HUES6 (cell line): ENCODE data around the gene ZNF43.

Experiments
- H3K27ac ChIP-seq: 2 replicates; pipeline ENCODE4 v1.7.0; 2013; ENCODE audit warnings: low read depth, mild to moderate bottlenecking, low read length, inconsistent platforms
- H3K27me3 ChIP-seq: 2 replicates; pipeline ENCODE4 v1.6.1; 2013; ENCODE audit warnings: low read length; ENCODE audit not compliant: control insufficient read depth, insufficient read depth
- H3K36me3 ChIP-seq: 2 replicates; pipeline ENCODE4 v1.6.1; 2013; ENCODE audit warnings: low read length; ENCODE audit not compliant: control insufficient read depth, insufficient read depth
- H3K4me1 ChIP-seq: 2 replicates; pipeline ENCODE4 v1.6.1; 2013; ENCODE audit warnings: low read length; ENCODE audit not compliant: control insufficient read depth, insufficient read depth
- H3K4me3 ChIP-seq: 2 replicates; pipeline ENCODE4 v1.5.1; 2013; ENCODE audit warnings: low read depth, low read length
- H3K9ac ChIP-seq: one replicate; pipeline ENCODE4 v1.6.1; 2013; ENCODE audit warnings: mild to moderate bottlenecking, low read length
- H3K9me3 ChIP-seq: 2 replicates; pipeline ENCODE4 v1.6.1; 2013; ENCODE audit warnings: low read depth, low read length; ENCODE audit not compliant: control insufficient read depth, insufficient read depth

Gene ZNF43

DNA sequence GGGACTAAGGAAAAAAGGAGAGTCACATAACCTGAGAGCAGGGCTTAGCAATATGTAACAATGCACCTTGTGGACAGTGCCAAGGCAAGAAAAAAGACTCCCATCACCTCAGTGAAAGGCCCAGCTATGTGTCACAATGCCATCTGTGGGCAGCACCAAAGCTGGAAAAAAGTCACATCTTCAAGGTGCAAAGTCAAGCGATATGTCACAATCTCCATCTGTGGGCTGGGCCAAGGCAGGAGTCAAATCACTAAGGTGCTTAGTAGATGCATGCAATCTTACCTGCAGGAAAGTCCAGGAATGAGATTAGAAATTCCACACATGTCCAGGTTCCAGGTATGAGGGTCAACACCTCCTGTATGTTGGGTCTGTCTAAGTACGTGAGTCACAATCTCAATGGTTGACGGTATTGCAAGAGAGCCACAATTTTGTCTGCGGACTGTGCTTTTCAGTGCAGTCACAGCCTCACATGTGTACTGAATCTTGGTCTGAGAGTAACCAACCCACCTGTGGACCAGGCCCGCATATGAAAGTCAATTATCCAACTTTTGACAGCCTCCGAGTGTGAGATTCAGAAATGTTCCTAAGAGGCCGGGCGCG lies 14.8 kb upstream of the ZNF43 start:
- H3K4me3 ChIP-seq = peak overlapping the region; percentile 95
- peaks cover 51% of the 10 kb centered on the region for H3K36me3 ChIP-seq
- H3K27ac ChIP-seq = no peak overlapping the region
- no peaks in the 10 kb centered on the region for H3K9me3 ChIP-seq
- H3K27me3 ChIP-seq = no peaks in the 10 kb centered on the region; the same call in 1 of the 2 replicates
- H3K9ac ChIP-seq = peak overlapping the region; percentile 39
- H3K4me1 ChIP-seq = peaks cover 6% of the 10 kb centered on the region; the same call in 1 of the 2 replicates

DNA sequence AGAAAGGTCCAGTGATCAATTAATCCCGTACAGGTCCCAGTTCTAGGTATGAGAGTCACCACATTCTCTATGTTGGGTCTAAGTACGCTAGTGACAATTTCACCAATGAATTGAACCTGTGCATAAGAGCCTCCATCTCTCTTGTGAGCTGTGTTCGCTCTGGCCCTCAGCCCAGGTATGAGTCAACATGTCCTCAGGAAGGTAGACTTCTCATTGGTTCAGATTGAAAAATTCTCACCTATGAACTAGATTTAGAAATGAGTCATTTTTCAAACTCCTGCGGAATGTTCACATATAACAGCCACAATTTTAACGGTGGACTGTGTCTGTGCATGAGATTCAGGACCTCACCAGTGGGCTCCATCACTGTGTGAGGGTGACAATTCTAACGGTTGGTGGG lies 12.7 kb upstream of the ZNF43 start:
- H3K9me3 ChIP-seq = no peaks in the 10 kb centered on the region
- no peak overlapping the region for H3K27ac ChIP-seq
- peaks cover 69% of the 10 kb centered on the region for H3K36me3 ChIP-seq
- no peak overlapping the region for H3K4me3 ChIP-seq
- no peak overlapping the region for H3K9ac ChIP-seq
- H3K4me1 ChIP-seq = peaks cover 6% of the 10 kb centered on the region; the same call in 1 of the 2 replicates
- H3K27me3 ChIP-seq = no peaks in the 10 kb centered on the region

DNA sequence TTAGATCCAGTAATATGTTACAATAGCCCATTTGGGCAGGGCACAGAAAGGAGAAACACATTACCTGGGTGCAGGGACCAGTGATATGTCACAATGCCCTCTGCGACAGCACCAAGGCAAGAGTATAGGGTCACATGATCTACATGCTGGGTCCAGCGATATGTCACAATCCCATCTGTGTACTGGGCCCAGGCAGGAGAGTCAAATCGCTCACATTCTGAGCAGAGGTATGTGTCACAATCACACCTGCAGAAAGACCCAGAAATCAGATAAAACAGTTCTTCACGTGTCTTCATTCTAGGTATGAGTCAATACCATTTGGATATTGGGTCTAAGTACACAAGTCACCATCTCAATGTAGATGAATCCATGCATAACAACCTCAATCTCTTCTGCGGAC lies 7.1 kb upstream of the ZNF43 start:
- Histone ChIP-seq H3K4me1 (no peaks in the 10 kb centered on the region), H3K9me3 (no peaks in the 10 kb centered on the region), H3K4me3 (no peak overlapping the region), H3K9ac (no peak overlapping the region), H3K27ac (no peak overlapping the region), H3K36me3 (peaks cover 93% of the 10 kb centered on the region), H3K27me3 (no peaks in the 10 kb centered on the region)

DNA sequence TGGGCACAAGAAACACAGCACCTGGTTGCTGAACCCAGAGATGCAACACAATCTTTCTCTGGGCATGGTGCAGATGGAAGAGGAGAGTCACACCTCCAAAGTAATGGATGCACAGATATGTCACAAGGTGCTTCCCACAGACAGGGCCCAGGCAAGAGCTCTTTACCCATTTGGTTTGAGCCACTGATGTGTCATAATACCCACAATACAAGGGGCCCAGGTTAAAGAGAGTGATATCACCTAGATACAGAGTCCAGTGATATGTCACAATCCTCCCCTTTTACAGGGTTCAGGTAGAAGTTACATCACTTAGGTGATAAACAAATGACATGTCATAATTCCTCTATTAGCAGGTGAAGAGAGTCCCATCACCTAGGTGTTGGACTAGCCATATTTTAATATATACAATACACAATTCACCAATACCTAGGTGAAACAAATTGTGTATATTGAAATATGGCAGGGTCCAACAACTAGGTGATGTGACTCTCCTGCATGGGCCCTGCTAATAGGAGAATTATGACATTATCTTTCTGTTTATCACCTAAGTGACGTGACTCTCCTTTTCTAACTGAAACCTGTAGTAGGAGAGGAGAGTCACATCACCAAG lies 5.6 kb upstream of the ZNF43 start:
- Histone ChIP-seq H3K4me3 (no peak overlapping the region), H3K9me3 (no peaks in the 10 kb centered on the region), H3K4me1 (no peaks in the 10 kb centered on the region), H3K9ac (no peak overlapping the region), H3K27ac (no peak overlapping the region), H3K27me3 (no peaks in the 10 kb centered on the region), H3K36me3 (peaks cover 83% of the 10 kb centered on the region)

DNA sequence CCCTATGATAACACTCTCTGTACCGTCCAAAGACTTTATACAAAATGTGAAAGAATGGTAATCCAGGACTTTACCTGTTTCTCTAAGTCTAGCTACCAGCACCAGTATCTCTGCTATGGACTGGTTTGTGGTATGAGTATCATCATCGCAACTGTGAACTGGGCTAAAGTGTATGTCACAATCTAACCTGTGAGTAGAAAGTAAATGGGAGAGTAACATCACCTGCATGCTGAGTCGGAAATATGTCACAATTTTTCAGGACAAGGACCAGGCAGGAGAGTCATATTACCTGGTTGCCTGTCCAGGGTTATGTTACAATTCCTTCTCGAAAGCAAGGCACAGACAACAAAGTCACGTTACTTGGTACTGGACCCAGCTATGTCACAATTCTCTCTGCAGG lies 5.1 kb upstream of the ZNF43 start:
- Histone ChIP-seq H3K36me3 (peaks cover 78% of the 10 kb centered on the region), H3K4me3 (no peak overlapping the region), H3K27me3 (no peaks in the 10 kb centered on the region), H3K9me3 (no peaks in the 10 kb centered on the region), H3K9ac (no peak overlapping the region), H3K27ac (no peak overlapping the region), H3K4me1 (no peaks in the 10 kb centered on the region)

DNA sequence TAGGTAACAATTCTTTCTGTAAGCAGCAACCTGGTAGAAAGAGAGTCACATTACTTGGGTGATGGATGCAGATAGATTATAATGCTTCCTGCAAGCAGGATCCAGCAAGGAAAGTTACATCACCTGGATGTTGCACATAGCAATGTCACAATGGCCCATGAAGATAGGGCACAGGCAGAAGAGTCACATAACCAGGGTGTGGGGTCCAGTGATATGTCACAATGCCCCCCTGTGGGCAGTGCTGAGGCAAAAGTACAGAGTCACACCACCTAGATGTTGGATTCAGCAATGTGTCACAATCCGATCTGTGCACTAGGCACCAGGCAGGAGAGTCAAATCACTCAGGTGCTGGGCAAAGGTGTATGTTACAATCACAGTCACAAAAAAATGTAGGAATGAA lies 4.0 kb upstream of the ZNF43 start:
- Histone ChIP-seq H3K4me3 (no peak overlapping the region), H3K27ac (no peak overlapping the region), H3K27me3 (no peaks in the 10 kb centered on the region), H3K9ac (no peak overlapping the region), H3K36me3 (peaks cover 67% of the 10 kb centered on the region), H3K9me3 (no peaks in the 10 kb centered on the region), H3K4me1 (no peaks in the 10 kb centered on the region)

DNA sequence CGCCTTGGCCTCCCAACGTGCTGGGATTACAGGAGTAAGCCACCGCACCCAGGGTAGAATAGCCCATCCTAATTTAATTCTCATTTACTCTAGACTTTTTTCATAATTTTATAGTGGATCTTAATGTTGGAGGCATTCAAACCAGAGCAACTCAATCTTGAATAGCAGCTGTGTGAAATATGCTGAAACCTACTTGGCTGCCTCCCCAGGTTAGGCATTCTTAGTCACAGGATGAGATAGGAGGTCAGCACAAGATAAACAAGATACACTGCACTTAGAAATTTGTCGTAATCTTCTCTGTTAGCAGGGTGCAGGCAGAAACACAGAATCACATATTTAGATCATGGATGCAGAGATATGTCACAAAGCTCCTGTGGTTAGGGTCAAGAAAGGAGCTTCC lies 2.7 kb upstream of the ZNF43 start:
- no peak overlapping the region for H3K27ac ChIP-seq
- no peaks in the 10 kb centered on the region for H3K27me3 ChIP-seq
- H3K9ac ChIP-seq = no peak overlapping the region
- H3K4me3 ChIP-seq = no peak overlapping the region
- H3K9me3 ChIP-seq = peaks cover 4% of the 10 kb centered on the region; the same call in 1 of the 2 replicates
- peaks cover 56% of the 10 kb centered on the region for H3K36me3 ChIP-seq
- H3K4me1 ChIP-seq = no peaks in the 10 kb centered on the region

DNA sequence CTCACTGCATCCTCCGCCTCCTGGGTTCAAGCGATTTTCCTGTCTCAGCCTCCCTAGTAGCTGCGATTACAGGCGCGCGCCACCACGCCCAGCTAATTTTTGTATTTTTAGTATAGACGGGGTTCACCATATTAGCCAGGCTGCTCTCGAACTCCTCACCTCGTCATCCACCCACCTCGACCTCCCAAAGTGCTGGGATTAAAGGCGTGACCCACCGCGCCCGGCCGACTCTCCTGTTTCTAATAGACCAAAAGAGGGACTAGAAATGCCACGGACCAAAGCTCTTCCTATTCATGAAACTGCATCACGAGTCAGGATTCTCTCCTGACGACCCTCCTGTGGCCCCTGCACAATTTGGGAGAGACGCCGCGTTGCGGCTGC lies 563 bp downstream of the ZNF43 start:
- Histone ChIP-seq H3K9me3 (peaks cover 17% of the 10 kb centered on the region; the same call in 1 of the 2 replicates), H3K27ac (peak overlapping the region; percentile 91), H3K27me3 (no peaks in the 10 kb centered on the region), H3K4me3 (peak overlapping the region; percentile 81), H3K4me1 (no peaks in the 10 kb centered on the region), H3K9ac (peak overlapping the region; percentile 95), H3K36me3 (peaks cover 23% of the 10 kb centered on the region)

DNA sequence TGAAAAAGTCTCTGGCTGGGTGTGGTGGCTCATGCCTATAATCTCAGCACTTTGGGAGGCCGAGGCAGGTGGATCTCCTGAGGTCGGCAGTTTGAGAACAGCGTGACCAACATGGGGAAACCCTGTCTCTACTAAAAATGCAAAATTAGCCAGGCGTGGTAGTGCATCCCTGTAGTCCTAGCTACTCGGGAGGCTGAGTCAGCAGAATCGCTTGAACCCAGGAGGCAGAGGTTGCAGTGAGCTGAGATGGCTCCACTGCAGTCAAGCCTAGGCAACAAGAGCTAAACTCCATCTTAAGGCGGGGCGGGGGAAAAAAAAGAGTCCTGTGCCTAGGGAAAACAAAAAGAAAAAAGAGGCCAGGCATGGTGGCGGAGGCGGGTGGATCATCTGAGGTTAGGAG lies 2.2 kb downstream of the ZNF43 start:
- H3K9ac ChIP-seq = no peak overlapping the region
- peaks cover 9% of the 10 kb centered on the region for H3K36me3 ChIP-seq
- H3K4me1 ChIP-seq = no peaks in the 10 kb centered on the region
- H3K27ac ChIP-seq = no peak overlapping the region
- peaks cover 27% of the 10 kb centered on the region; the same call in 1 of the 2 replicates for H3K9me3 ChIP-seq
- no peak overlapping the region for H3K4me3 ChIP-seq
- no peaks in the 10 kb centered on the region for H3K27me3 ChIP-seq

DNA sequence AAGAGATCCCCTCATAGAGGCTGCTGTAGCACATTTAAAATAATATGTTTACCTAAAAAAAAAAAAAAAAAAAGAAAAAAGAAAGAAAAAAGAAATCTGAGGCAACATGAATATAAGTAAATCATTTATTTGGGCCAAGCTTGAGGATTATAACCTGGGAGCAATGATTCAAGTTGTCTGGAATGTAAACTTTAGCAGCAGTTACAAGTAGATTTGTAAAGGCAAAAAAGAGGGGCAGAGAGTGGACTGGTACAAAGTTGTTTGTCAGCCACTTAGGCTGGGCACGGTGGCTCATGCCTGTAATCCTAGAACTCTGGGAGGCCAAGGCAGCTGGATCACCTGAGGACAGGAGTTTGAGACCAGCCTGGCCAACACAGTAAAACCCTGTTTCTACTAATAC lies 11.3 kb downstream of the ZNF43 start:
- Histone ChIP-seq H3K36me3 (peaks cover 39% of the 10 kb centered on the region), H3K4me3 (no peak overlapping the region), H3K27ac (no peak overlapping the region), H3K4me1 (no peaks in the 10 kb centered on the region), H3K9me3 (peaks cover 52% of the 10 kb centered on the region; the same call in 1 of the 2 replicates), H3K27me3 (no peaks in the 10 kb centered on the region), H3K9ac (no peak overlapping the region)

DNA sequence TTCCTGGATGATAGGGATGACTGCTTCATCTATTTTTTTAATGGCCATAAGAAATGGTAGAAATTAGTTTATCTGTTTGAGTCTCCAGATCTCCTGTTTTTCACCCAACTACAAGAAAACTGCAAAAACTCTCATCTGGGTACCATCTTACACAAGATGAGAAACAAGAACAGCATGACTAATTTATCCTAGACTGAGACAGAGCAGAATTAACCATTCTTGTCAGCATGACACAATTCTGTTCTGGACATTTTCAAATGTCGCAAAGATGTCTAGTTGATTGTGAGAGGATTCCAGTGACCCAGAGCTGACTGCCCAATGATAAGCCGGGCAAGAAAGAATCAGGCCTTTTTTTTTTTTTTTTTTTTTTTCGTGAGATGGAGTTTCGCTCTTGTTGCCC lies 12.8 kb downstream of the ZNF43 start:
- Histone ChIP-seq H3K9ac (no peak overlapping the region), H3K9me3 (peaks cover 58% of the 10 kb centered on the region; the same call in 1 of the 2 replicates), H3K27me3 (no peaks in the 10 kb centered on the region), H3K4me1 (no peaks in the 10 kb centered on the region), H3K4me3 (no peak overlapping the region), H3K36me3 (peaks cover 50% of the 10 kb centered on the region), H3K27ac (no peak overlapping the region)
